Measurements from ENCODE around the gene GPR150. TPM values are rescaled to one million over a fixed set of nuclear protein-coding genes. Genes with fewer than 3 reads are reported as not detected.

GPR150 gene
- total and polyA plus RNA-seq, 11 donors: 0.04 to 0.25 (median 0.13) TPM; not detected in 6

GRCh38 chr5:95590880-95591279 is 29.0 kb upstream of the GPR150 start:
- Histone ChIP-seq H3K27ac (no peak overlapping the region), H3K4me1 (peaks cover 0 to 13% (median 0%) of the 10 kb centered on the region in 12 donors), H3K36me3 (peaks cover 0 to 16% (median 0%) of the 10 kb centered on the region in 9 donors), H3K9me3 (no peaks in the 10 kb centered on the region), H3K27me3 (no peaks in the 10 kb centered on the region), H3K4me3 (no peak overlapping the region)
- intact Hi-C loops (cut with DNase I): no loop called here
- DNase-seq: no peak
- no peak for TF ChIP-seq POLR2A (IDR thresholded peaks at IDR 0.05)
- TF ChIP-seq, protein P1, sequence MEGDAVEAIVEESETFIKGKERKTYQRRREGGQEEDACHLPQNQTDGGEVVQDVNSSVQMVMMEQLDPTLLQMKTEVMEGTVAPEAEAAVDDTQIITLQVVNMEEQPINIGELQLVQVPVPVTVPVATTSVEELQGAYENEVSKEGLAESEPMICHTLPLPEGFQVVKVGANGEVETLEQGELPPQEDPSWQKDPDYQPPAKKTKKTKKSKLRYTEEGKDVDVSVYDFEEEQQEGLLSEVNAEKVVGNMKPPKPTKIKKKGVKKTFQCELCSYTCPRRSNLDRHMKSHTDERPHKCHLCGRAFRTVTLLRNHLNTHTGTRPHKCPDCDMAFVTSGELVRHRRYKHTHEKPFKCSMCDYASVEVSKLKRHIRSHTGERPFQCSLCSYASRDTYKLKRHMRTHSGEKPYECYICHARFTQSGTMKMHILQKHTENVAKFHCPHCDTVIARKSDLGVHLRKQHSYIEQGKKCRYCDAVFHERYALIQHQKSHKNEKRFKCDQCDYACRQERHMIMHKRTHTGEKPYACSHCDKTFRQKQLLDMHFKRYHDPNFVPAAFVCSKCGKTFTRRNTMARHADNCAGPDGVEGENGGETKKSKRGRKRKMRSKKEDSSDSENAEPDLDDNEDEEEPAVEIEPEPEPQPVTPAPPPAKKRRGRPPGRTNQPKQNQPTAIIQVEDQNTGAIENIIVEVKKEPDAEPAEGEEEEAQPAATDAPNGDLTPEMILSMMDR (IDR thresholded peaks at IDR 0.05): no peak
- 70 to 84% (median 78%) methylated on average over 1 of the region's 1 CpG for WGBS, 4 donors
- no peak for ATAC-seq

GRCh38 chr5:95591490-95591901 is 28.4 kb upstream of the GPR150 start:
- DNase-seq: no peak
- TF ChIP-seq POLR2A (IDR thresholded peaks at IDR 0.05): no peak
- TF ChIP-seq, protein P1 (IDR thresholded peaks at IDR 0.05): no peak
- no peak overlapping the region for H3K27ac ChIP-seq
- peaks cover 0 to 16% (median 0%) of the 10 kb centered on the region in 9 donors for H3K36me3 ChIP-seq
- intact Hi-C loops (cut with DNase I): no loop called here
- WGBS, 4 donors: 92 to 96% (median 95%) methylated on average over 5 of the region's 5 CpGs
- no peaks in the 10 kb centered on the region for H3K9me3 ChIP-seq
- no peak for ATAC-seq
- no peaks in the 10 kb centered on the region for H3K27me3 ChIP-seq
- peaks cover 0 to 13% (median 0%) of the 10 kb centered on the region in 12 donors for H3K4me1 ChIP-seq
- H3K4me3 ChIP-seq: no peak overlapping the region

DNA sequence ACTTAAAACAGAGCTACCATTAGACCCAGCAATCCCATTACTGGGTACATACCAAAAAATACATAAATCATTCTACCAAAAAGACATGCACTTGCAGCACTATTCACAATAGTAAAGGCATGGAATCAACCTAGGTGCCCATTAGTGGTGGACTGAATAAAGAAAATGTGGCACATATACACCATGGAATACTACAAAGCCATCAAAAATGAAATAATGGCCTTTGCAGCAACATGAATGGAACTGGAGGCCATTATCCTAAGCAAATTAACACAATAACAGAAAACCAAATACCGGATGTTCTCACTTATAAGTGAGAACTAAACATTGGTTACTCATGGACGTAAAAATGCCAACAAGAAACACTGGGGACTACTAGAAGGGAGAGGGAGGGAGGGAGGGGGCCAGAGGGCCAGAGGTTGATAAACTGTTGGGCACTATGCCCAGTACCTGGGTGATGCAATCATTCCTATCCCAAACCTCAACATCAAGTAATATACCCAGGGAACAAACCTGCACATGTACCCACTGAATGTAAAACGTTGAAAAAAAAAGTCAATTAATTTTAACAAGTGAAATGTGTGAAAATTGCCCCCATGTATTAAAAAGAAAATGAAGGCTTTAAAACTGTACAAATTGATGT is 24.5 kb upstream of the GPR150 start:
- ATAC-seq (no peak), DNase-seq (no peak)
- H3K36me3 ChIP-seq: peaks cover 0 to 16% (median 0%) of the 10 kb centered on the region in 9 donors
- no peak overlapping the region for H3K4me3 ChIP-seq
- no peaks in the 10 kb centered on the region for H3K9me3 ChIP-seq
- no peaks in the 10 kb centered on the region for H3K27me3 ChIP-seq
- WGBS, 4 donors: 94 to 97% (median 95%) methylated on average over 3 of the region's 3 CpGs
- intact Hi-C loops (cut with DNase I): no loop called here
- H3K4me1 ChIP-seq: peaks cover 0 to 13% (median 0%) of the 10 kb centered on the region in 12 donors
- TF ChIP-seq, protein P1 (IDR thresholded peaks at IDR 0.05): no peak
- no peak for TF ChIP-seq POLR2A (IDR thresholded peaks at IDR 0.05)
- no peak overlapping the region for H3K27ac ChIP-seq

GRCh38 chr5:95599252-95599651 is 20.6 kb upstream of the GPR150 start:
- no peak for ATAC-seq
- H3K27ac ChIP-seq: no peak overlapping the region
- intact Hi-C loops (cut with DNase I): no loop called here
- H3K4me1 ChIP-seq: peaks cover 0 to 16% (median 0%) of the 10 kb centered on the region in 12 donors
- peaks cover 0 to 21% (median 3%) of the 10 kb centered on the region in 9 donors for H3K36me3 ChIP-seq
- H3K9me3 ChIP-seq: no peaks in the 10 kb centered on the region
- no peak for TF ChIP-seq POLR2A (IDR thresholded peaks at IDR 0.05)
- TF ChIP-seq, protein P1 (IDR thresholded peaks at IDR 0.05): no peak
- no peaks in the 10 kb centered on the region for H3K27me3 ChIP-seq
- H3K4me3 ChIP-seq: no peak overlapping the region
- no peak for DNase-seq
- WGBS, 4 donors: 82 to 92% (median 90%) methylated on average over 1 of the region's 1 CpG

All from heart left ventricle (tissue), 16 donors.